H1 (cell line): ENCODE results near the gene CWC27. TPM values are rescaled to one million over a fixed set of nuclear protein-coding genes. Genes with fewer than 3 reads are reported as not detected.

Experiments used
- POU5F1 ChIP-seq: IDR thresholded peaks from 2 replicates; pipeline ENCODE4 v1.6.1; 2011; ENCODE audit warnings: low read depth, mild to moderate bottlenecking, low read length, moderate library complexity
- RFX5 ChIP-seq: IDR thresholded peaks from 2 replicates; pipeline ENCODE4 v1.6.1; 2011; ENCODE audit warnings: low read depth, low read length, improper control_type of control experiment, borderline replicate concordance
- SIX5 ChIP-seq: IDR thresholded peaks from 2 replicates; pipeline ENCODE4 v1.6.1; 2011; ENCODE audit warnings: mild to moderate bottlenecking, low read depth, low read length
- SP1 ChIP-seq: IDR thresholded peaks from 2 replicates; pipeline ENCODE4 v1.6.1; 2011; ENCODE audit warnings: low read depth, low read length
- TBP ChIP-seq: IDR thresholded peaks from 2 replicates; pipeline ENCODE4 v1.6.1; 2011; ENCODE audit warnings: low read depth, low read length, improper control_type of control experiment
- polyA plus RNA-seq, 7 experiments: library from polyadenylated mRNA; depleted of rRNA in 3 of 7; stranded (reverse) in 5 of 7; unstranded in 2 of 7; fragments of >200 nt in 5 of 7; fragments of 200-250 nt in 2 of 7; gene quantifications; 1 replicate in 5 of 7; 2 replicates in 1 of 7; 4 replicates in 1 of 7; pipeline versions ENCODE4 v1.2.1 to v1.2.3, GENCODE V29; 2011 to 2013; ENCODE audit warnings: missing spikeins in 2 of 7, mixed read lengths in 2 of 7
- total RNA-seq: library from RNA; stranded (reverse); fragmentation: NEBNext Ultra II Directional; extraction: Animal tissue kit (Norgen Biotek cat#: 25700); gene quantifications from 2 replicates; pipeline ENCODE4 v1.2.1, GENCODE V29; 2021

The CWC27 gene
- total and polyA plus RNA-seq, 2 of the 8 experiments (the other 6 are each of a cell fraction or from before 2014, with no cell fraction given) = 24.9 to 43.4 TPM

- TF ChIP-seq TBP = no peak
- no peak for TF ChIP-seq SIX5
- TF ChIP-seq SP1 = no peak
- no peak for TF ChIP-seq RFX5
- no peak for TF ChIP-seq POU5F1
Observed at GRCh38 chr5:64840958-64841357, 72.2 kb downstream of the CWC27 start (continued).
